Measurements from ENCODE around the gene UBTF.

Gene UBTF

DNA sequence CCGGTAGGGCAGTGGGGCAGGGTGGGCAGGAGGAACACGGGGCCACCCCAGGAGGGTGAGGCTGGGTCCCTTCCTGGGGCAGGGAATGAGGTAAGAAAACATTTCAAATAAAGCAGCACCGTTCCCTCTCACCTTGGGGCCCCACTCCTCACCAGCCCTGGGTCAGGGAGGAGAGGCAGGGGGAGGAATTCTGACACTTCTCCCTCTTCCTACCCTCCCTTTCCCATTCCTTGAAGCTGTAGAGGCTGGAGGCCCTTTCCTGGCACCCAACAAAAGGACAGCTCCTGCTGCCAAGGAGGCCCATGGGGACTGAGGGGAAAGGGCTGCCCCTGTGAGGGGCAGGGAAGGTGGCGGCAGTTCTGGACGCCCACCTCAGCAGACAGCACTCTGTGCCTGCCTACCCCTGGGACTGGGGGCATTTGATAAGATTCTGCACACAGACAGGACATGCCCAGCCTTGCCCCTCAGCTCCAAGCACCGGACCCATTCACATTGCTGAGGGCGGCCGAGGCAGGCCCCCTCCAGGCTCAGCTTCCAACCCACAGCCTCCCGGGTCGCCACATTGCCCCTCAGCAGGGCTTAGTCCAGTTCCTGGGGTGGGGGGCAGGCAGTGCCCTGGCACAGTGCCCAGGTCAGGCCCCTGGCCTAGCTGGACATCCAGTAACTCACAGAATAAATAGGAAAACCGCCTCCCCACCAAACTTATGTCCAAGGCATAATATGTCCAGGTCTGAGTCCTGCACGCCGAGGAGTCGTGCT lies 26.0 kb downstream of the UBTF start:
- Mint-ChIP-seq H3K4me1 (peaks cover 33% of the 10 kb centered on the region), H3K9me3 (no peaks in the 10 kb centered on the region), H3K27ac (ENCODE audit: low read depth) (no peak overlapping the region), H3K36me3 (ENCODE audit: insufficient read depth) (peaks cover 36% of the 10 kb centered on the region), H3K27me3 (no peaks in the 10 kb centered on the region), H3K4me3 (no peak overlapping the region)
- no peak for ATAC-seq (replicated peaks; ENCODE audit: extremely low read depth, poor library complexity, severe bottlenecking)
- no peak for DNase-seq (ENCODE audit: low spot score in 2 of 2)

- no peak for DNase-seq (ENCODE audit: low spot score in 2 of 2)
- ATAC-seq (replicated peaks; ENCODE audit: extremely low read depth, poor library complexity, severe bottlenecking), result no peak
- Mint-ChIP-seq H3K36me3 (ENCODE audit: insufficient read depth) (peaks cover 32% of the 10 kb centered on the region), H3K9me3 (no peaks in the 10 kb centered on the region), H3K27me3 (no peaks in the 10 kb centered on the region), H3K4me1 (peaks cover 33% of the 10 kb centered on the region), H3K27ac (ENCODE audit: low read depth) (no peak overlapping the region), H3K4me3 (no peak overlapping the region)
Measured at GRCh38 chr17:44192750-44193149, 26.7 kb downstream of the UBTF start.

GRCh38 chr17:44191941-44192496 lies 27.5 kb downstream of the UBTF start:
- H3K27ac Mint-ChIP-seq (ENCODE audit: low read depth), result no peak overlapping the region
- peaks cover 32% of the 10 kb centered on the region for H3K4me1 Mint-ChIP-seq
- H3K36me3 Mint-ChIP-seq (ENCODE audit: insufficient read depth), result peaks cover 33% of the 10 kb centered on the region
- H3K9me3 Mint-ChIP-seq, result no peaks in the 10 kb centered on the region
- no peak for ATAC-seq (replicated peaks; ENCODE audit: extremely low read depth, poor library complexity, severe bottlenecking)
- H3K4me3 Mint-ChIP-seq, result no peak overlapping the region
- no peaks in the 10 kb centered on the region for H3K27me3 Mint-ChIP-seq
- no peak for DNase-seq (ENCODE audit: low spot score in 2 of 2)

DNA sequence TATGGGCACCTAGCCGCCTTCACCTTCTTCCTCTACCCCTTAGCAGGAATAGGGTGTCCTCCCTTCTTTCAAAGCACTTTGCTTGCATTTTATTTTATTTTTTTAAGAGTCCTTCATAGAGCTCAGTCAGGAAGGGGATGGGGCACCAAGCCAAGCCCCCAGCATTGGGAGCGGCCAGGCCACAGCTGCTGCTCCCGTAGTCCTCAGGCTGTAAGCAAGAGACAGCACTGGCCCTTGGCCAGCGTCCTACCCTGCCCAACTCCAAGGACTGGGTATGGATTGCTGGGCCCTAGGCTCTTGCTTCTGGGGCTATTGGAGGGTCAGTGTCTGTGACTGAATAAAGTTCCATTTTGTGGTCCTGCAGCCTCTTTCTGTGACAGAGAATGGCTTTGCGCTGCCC lies 28.1 kb downstream of the UBTF start:
- no peak for ATAC-seq (replicated peaks; ENCODE audit: extremely low read depth, poor library complexity, severe bottlenecking)
- DNase-seq (ENCODE audit: low spot score in 2 of 2), result no peak
- Mint-ChIP-seq H3K27ac (ENCODE audit: low read depth) (no peak overlapping the region), H3K36me3 (ENCODE audit: insufficient read depth) (peaks cover 39% of the 10 kb centered on the region), H3K4me1 (peaks cover 28% of the 10 kb centered on the region), H3K4me3 (no peak overlapping the region), H3K27me3 (no peaks in the 10 kb centered on the region), H3K9me3 (no peaks in the 10 kb centered on the region)

DNA sequence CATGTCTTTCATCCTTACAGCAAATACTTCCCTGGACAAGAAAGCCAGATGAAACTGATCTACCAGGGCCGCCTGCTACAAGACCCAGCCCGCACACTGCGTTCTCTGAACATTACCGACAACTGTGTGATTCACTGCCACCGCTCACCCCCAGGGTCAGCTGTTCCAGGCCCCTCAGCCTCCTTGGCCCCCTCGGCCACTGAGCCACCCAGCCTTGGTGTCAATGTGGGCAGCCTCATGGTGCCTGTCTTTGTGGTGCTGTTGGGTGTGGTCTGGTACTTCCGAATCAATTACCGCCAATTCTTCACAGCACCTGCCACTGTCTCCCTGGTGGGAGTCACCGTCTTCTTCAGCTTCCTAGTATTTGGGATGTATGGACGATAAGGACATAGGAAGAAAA lies 29.0 kb downstream of the UBTF start:
- ATAC-seq (replicated peaks; ENCODE audit: extremely low read depth, poor library complexity, severe bottlenecking) (no peak), DNase-seq (ENCODE audit: low spot score in 2 of 2) (no peak)
- no peaks in the 10 kb centered on the region for H3K27me3 Mint-ChIP-seq
- H3K4me3 Mint-ChIP-seq, result peak overlapping the region; percentile 47
- peaks cover 38% of the 10 kb centered on the region for H3K36me3 Mint-ChIP-seq (ENCODE audit: insufficient read depth)
- H3K4me1 Mint-ChIP-seq, result peaks cover 30% of the 10 kb centered on the region
- H3K9me3 Mint-ChIP-seq, result no peaks in the 10 kb centered on the region
- H3K27ac Mint-ChIP-seq (ENCODE audit: low read depth), result peak overlapping the region; percentile 32

DNA sequence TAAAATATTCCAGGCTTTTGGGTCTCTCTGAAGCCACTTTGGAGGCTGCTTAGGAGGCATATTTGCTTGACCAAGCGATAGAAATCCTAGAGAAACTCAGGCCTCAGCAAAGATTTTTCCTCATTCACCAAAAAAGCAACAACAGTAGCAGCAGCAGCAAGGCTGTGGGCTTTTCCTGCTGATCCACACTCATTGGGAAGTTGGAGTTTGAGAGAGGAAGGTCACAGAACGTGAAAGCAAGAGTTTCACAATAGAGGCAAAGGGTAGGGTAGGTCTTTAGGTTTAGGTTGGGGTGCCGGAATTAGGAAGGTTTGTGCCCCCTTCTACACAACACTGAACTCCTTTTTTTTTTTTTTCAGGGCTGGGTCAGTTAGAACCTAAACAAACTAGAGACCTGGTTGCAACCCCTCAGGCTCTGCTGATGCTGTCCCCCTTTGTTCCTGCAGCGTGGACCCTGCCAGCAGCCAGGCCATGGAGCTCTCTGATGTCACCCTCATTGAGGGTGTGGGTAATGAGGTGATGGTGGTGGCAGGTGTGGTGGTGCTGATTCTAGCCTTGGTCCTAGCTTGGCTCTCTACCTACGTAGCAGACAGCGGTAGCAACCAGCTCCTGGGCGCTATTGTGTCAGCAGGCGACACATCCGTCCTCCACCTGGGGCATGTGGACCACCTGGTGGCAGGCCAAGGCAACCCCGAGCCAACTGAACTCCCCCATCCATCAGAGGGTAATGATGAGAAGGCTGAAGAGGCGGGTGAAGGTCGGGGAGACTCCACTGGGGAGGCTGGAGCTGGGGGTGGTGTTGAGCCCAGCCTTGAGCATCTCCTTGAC lies 30.7 kb downstream of the UBTF start:
- ATAC-seq (replicated peaks; ENCODE audit: extremely low read depth, poor library complexity, severe bottlenecking) (no peak), DNase-seq (ENCODE audit: low spot score in 2 of 2) (no peak)
- Mint-ChIP-seq H3K4me1 (peaks cover 44% of the 10 kb centered on the region), H3K4me3 (no peak overlapping the region), H3K9me3 (no peaks in the 10 kb centered on the region), H3K27ac (ENCODE audit: low read depth) (no peak overlapping the region), H3K36me3 (ENCODE audit: insufficient read depth) (peaks cover 28% of the 10 kb centered on the region), H3K27me3 (no peaks in the 10 kb centered on the region)

- Mint-ChIP-seq H3K27me3 (no peaks in the 10 kb centered on the region), H3K4me1 (peaks cover 44% of the 10 kb centered on the region), H3K4me3 (peak overlapping the region; percentile 100), H3K36me3 (ENCODE audit: insufficient read depth) (peaks cover 22% of the 10 kb centered on the region), H3K27ac (ENCODE audit: low read depth) (peak overlapping the region; percentile 97), H3K9me3 (no peaks in the 10 kb centered on the region)
- peak; percentile 56 for ATAC-seq (replicated peaks; ENCODE audit: extremely low read depth, poor library complexity, severe bottlenecking)
- peak in 1 of 2 donors; percentile 40 for DNase-seq (ENCODE audit: low spot score in 2 of 2)
Measured at GRCh38 chr17:44187131-44187899, 32.2 kb downstream of the UBTF start.

DNA sequence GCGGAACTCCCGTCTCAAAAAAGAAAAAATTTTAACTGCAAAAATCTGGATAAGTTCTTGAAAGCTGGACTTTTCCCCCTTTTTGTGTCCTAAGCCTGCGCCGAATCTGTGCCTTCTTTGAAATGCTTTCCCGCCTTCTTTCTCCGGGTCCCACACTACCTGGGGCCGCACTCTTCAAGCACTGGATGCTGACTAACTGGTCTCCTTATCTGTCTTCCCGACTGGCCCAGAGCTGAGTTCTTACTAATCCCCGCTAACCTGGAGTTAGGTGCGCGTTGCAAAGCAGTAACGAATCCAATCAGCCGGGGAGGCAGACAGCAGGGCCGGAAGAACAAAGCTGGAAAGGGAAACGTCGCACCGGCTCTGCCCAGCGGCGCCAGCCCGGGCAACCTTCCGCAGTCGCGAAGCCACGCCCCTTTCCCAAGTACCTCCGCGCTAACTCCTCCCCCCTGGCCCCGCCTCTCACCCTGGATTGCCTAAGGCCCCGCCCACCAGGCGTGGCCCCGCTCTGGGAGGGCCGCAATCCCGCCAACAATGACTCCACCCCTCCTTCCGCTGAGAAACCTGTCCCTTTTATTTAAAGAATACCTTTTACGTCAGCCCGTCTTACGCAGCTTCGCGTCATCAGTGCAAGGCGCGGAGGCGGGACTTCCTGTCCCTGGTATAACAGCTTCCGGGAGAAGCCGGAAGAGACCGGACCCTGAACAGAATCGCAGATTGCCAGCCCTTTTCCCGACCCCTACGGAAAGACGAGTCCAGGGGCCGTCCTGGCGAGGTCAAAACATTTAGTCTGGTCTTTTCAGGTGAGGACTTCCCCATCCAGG lies 33.0 kb downstream of the UBTF start, which contains the start of gene TMUB2:
TMUB2 (plus strand) TSS at position 666 of the 824 bp plus-strand sequence. CDS start 737 bp downstream, outside the sequence.
- Mint-ChIP-seq H3K27me3 (no peaks in the 10 kb centered on the region), H3K27ac (ENCODE audit: low read depth) (peak within 1 kb of the TSS; percentile 97), H3K9me3 (no peaks in the 10 kb centered on the region), H3K4me3 (peak within 1 kb of the TSS; percentile 100), H3K4me1 (peaks cover 50% of the 10 kb centered on the region), H3K36me3 (ENCODE audit: insufficient read depth) (peaks cover 29% of the 10 kb centered on the region)
- peak; percentile 99 for DNase-seq (ENCODE audit: low spot score in 2 of 2)
- ATAC-seq (replicated peaks; ENCODE audit: extremely low read depth, poor library complexity, severe bottlenecking), result peak; percentile 86

GRCh38 chr17:44184212-44184810 lies 35.2 kb downstream of the UBTF start:
- no peak overlapping the region for H3K4me3 Mint-ChIP-seq
- H3K9me3 Mint-ChIP-seq, result no peaks in the 10 kb centered on the region
- peaks cover 45% of the 10 kb centered on the region for H3K4me1 Mint-ChIP-seq
- peak overlapping the region; percentile 62 for H3K27ac Mint-ChIP-seq (ENCODE audit: low read depth)
- H3K36me3 Mint-ChIP-seq (ENCODE audit: insufficient read depth), result peaks cover 28% of the 10 kb centered on the region
- ATAC-seq (replicated peaks; ENCODE audit: extremely low read depth, poor library complexity, severe bottlenecking) (no peak), DNase-seq (ENCODE audit: low spot score in 2 of 2) (no peak)
- no peaks in the 10 kb centered on the region for H3K27me3 Mint-ChIP-seq

GRCh38 chr17:44183024-44183423 lies 36.5 kb downstream of the UBTF start:
- Mint-ChIP-seq H3K27me3 (no peaks in the 10 kb centered on the region), H3K36me3 (ENCODE audit: insufficient read depth) (peaks cover 30% of the 10 kb centered on the region), H3K4me3 (no peak overlapping the region), H3K9me3 (no peaks in the 10 kb centered on the region), H3K27ac (ENCODE audit: low read depth) (no peak overlapping the region), H3K4me1 (peaks cover 40% of the 10 kb centered on the region)
- ATAC-seq (replicated peaks; ENCODE audit: extremely low read depth, poor library complexity, severe bottlenecking), result no peak
- DNase-seq (ENCODE audit: low spot score in 2 of 2), result no peak

DNA sequence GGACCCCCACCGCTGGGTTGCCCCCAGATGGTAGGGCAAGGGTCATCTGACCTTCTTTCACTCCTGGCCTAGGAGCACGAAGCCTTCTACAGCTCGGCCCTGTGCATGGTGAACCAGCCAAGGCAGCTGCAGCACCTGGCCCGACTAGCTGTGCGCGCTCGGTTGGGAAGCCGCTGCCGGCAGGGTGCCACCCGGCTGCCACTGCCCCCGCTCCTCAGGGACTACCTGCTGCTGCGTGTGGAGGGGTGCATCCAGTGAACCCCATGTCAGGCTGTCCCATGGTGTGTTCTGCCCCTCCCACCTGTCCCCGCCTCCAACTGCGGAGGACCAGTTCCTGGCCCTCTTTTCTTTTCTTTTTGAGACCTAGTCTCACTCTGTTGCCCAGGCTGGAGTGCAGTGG lies 41.3 kb downstream of the UBTF start:
- Mint-ChIP-seq H3K27ac (ENCODE audit: low read depth) (no peak overlapping the region), H3K27me3 (no peaks in the 10 kb centered on the region)
- no peak for ATAC-seq (replicated peaks; ENCODE audit: extremely low read depth, poor library complexity, severe bottlenecking)

More for the DNA sequence above, 41.3 kb downstream of the UBTF start:
- Mint-ChIP-seq H3K4me3 (no peak overlapping the region), H3K36me3 (ENCODE audit: insufficient read depth) (peaks cover 16% of the 10 kb centered on the region), H3K4me1 (peaks cover 11% of the 10 kb centered on the region), H3K9me3 (no peaks in the 10 kb centered on the region)
- DNase-seq (ENCODE audit: low spot score in 2 of 2), result no peak

Measured in central memory CD8-positive, alpha-beta T cell (primary cell).